Measurements from ENCODE around the gene CLDN10.

GRCh38 chr13:95601216-95601615 lies 48.7 kb downstream of the CLDN10 start:
- TF ChIP-seq CTCF (IDR thresholded peaks at IDR 0.05; ENCODE audit: poor library complexity) (no peak), EZH2 (IDR thresholded peaks at IDR 0.05; ENCODE audit: borderline replicate concordance) (no peak), EZH2phosphoT487 (IDR thresholded peaks at IDR 0.05; ENCODE audit: low read depth, severe bottlenecking, unreplicated experiment) (no peak)
